AG09309 (cell line): ENCODE measurements around the gene USP33.
A peak's percentile ranks its signal among the peaks of the same experiment; 100 is the strongest.

ENCODE experiments used
- DNase-seq: peaks from one replicate; pipeline ENCODE4 v3.0.0-alpha.2; 2010; ENCODE audit warnings: low read depth
- H3K4me3 ChIP-seq: 2 replicates; pipeline ENCODE4 v1.5.1; 2011; ENCODE audit warnings: mild to moderate bottlenecking, low read depth, low read length, moderate library complexity; ENCODE audit not compliant: control insufficient read depth
- CTCF ChIP-seq: IDR thresholded peaks from 2 replicates; pipeline ENCODE4 v1.5.1; 2011; ENCODE audit warnings: mild to moderate bottlenecking, low read depth, low read length, inconsistent platforms; ENCODE audit not compliant: insufficient read depth, control insufficient read depth; ENCODE audit errors: missing control alignments

The USP33 gene

GRCh38 chr1:77783141-77783540 is 23.5 kb upstream of the USP33 start:
- no peak for TF ChIP-seq CTCF
- no peak for DNase-seq
- H3K4me3 ChIP-seq, result no peak overlapping the region

GRCh38 chr1:77781683-77782082 is 22.0 kb upstream of the USP33 start:
- H3K4me3 ChIP-seq, result no peak overlapping the region
- DNase-seq, result no peak
- no peak for TF ChIP-seq CTCF

GRCh38 chr1:77779529-77780281 is 20.1 kb upstream of the USP33 start, which contains the start of gene MIGA1:
MIGA1 (plus strand) TSS chr1:77779649; CDS start chr1:77783253, 3,604 bp downstream.
- DNase-seq, result peak; percentile 58
- TF ChIP-seq CTCF, result no peak
- peak within 1 kb of the TSS; percentile 98 for H3K4me3 ChIP-seq

GRCh38 chr1:77776007-77776700 is 16.5 kb upstream of the USP33 start:
- TF ChIP-seq CTCF, result no peak
- H3K4me3 ChIP-seq, result no peak overlapping the region
- DNase-seq, result no peak

GRCh38 chr1:77768006-77768405 is 8.4 kb upstream of the USP33 start:
- no peak for DNase-seq
- no peak overlapping the region for H3K4me3 ChIP-seq
- no peak for TF ChIP-seq CTCF

- no peak for TF ChIP-seq CTCF
- no peak overlapping the region for H3K4me3 ChIP-seq
- DNase-seq, result no peak
Measured at GRCh38 chr1:77762072-77762476, 2.4 kb upstream of the USP33 start.

- H3K4me3 ChIP-seq, result no peak overlapping the region
- no peak for DNase-seq
- no peak for TF ChIP-seq CTCF
Measured at GRCh38 chr1:77757603-77758002, 2.0 kb downstream of the USP33 start.
